Erythroblast (primary cell): ENCODE data around the gene CDH5.

ENCODE experiments used
- GATA1 ChIP-seq: IDR thresholded peaks from 2 replicates; pipeline ENCODE4 v1.6.1; 2011; ENCODE audit warnings: low read depth, mild to moderate bottlenecking, control low read depth, low read length, moderate library complexity
- POLR2A ChIP-seq: IDR thresholded peaks from 2 replicates; pipeline ENCODE4 v1.6.1; 2011; ENCODE audit warnings: mild to moderate bottlenecking, low read length

DNA sequence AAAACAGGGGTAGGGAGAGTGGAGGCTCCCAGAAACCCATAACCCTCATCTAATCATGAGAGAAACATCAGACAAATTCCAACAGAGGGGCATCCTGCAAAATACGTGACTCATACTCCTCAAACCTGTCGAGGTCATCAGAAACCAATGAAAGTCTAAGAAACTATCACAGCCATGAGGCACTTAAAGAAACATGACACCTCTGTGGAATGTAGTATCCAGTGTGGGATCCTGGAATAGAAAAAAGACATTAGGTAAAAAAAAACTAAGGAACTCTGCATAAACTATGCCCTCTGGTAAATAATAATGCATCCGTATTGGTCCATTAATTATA is 16.4 kb downstream of the CDH5 start:
- TF ChIP-seq POLR2A, result no peak
- no peak for TF ChIP-seq GATA1
